Skeletal muscle satellite cell (primary cell): ENCODE measurements around the gene ARID1B.

Experiments used
- H3K27me3 ChIP-seq: 2 replicates; pipeline ENCODE4 v1.7.0; 2013; ENCODE audit warnings: low read length; ENCODE audit not compliant: control insufficient read depth, insufficient read depth
- H3K36me3 ChIP-seq: 2 replicates; pipeline ENCODE4 v1.7.0; 2013; ENCODE audit warnings: mild to moderate bottlenecking, control low read depth, low read length; ENCODE audit not compliant: insufficient read depth
- H3K4me1 ChIP-seq: 2 replicates; pipeline ENCODE4 v1.7.0; 2013; ENCODE audit warnings: low read length; ENCODE audit not compliant: control insufficient read depth, insufficient read depth
- H3K4me2 ChIP-seq: 2 replicates; pipeline ENCODE4 v1.7.0; 2013; ENCODE audit warnings: mild to moderate bottlenecking, low read length
- H3K4me3 ChIP-seq: 2 replicates; pipeline ENCODE4 v1.7.0; 2013; ENCODE audit warnings: low read length
- H3K9ac ChIP-seq: 2 replicates; pipeline ENCODE4 v1.7.0; 2013; ENCODE audit warnings: mild to moderate bottlenecking, low read depth, low read length, moderate library complexity
- H3K9me3 ChIP-seq: replicated peaks from 2 replicates; pipeline ENCODE4 v1.7.0; 2013; ENCODE audit warnings: mild to moderate bottlenecking, control low read depth, low read length

The ARID1B gene

GRCh38 chr6:157221049-157221816, 444.1 kb downstream of the ARID1B start:
- H3K36me3 ChIP-seq, result no peaks in the 10 kb centered on the region
- H3K9me3 ChIP-seq, result no peaks in the 10 kb centered on the region
- peaks cover 37% of the 10 kb centered on the region for H3K4me1 ChIP-seq
- H3K27me3 ChIP-seq, result no peaks in the 10 kb centered on the region
- peak overlapping the region; percentile 71 for H3K9ac ChIP-seq
- H3K4me2 ChIP-seq, result peak overlapping the region; percentile 80
- peak overlapping the region; percentile 68 for H3K4me3 ChIP-seq

- Histone ChIP-seq H3K4me2 (peak overlapping the region; percentile 80), H3K4me1 (peaks cover 37% of the 10 kb centered on the region), H3K36me3 (no peaks in the 10 kb centered on the region), H3K27me3 (no peaks in the 10 kb centered on the region), H3K9ac (no peak overlapping the region), H3K9me3 (no peaks in the 10 kb centered on the region), H3K4me3 (peak overlapping the region; percentile 68)
Observed at GRCh38 chr6:157221817-157222175, 444.6 kb downstream of the ARID1B start.

GRCh38 chr6:157222201-157222981, 445.2 kb downstream of the ARID1B start:
- Histone ChIP-seq H3K4me3 (no peak overlapping the region), H3K9me3 (no peaks in the 10 kb centered on the region), H3K4me1 (peaks cover 37% of the 10 kb centered on the region), H3K9ac (no peak overlapping the region), H3K36me3 (no peaks in the 10 kb centered on the region), H3K4me2 (no peak overlapping the region), H3K27me3 (no peaks in the 10 kb centered on the region)

GRCh38 chr6:157223021-157223430, 445.8 kb downstream of the ARID1B start:
- H3K9ac ChIP-seq, result no peak overlapping the region
- H3K4me3 ChIP-seq, result no peak overlapping the region

GRCh38 chr6:157223511-157223910, 446.3 kb downstream of the ARID1B start:
- Histone ChIP-seq H3K4me2 (no peak overlapping the region), H3K27me3 (no peaks in the 10 kb centered on the region), H3K9ac (no peak overlapping the region), H3K4me3 (no peak overlapping the region), H3K4me1 (peaks cover 37% of the 10 kb centered on the region), H3K9me3 (no peaks in the 10 kb centered on the region), H3K36me3 (no peaks in the 10 kb centered on the region)

More at GRCh38 chr6:157223021-157223430, 445.8 kb downstream of the ARID1B start:
- no peaks in the 10 kb centered on the region for H3K36me3 ChIP-seq
- no peaks in the 10 kb centered on the region for H3K9me3 ChIP-seq
- no peak overlapping the region for H3K4me2 ChIP-seq
- no peaks in the 10 kb centered on the region for H3K27me3 ChIP-seq
- H3K4me1 ChIP-seq, result peaks cover 37% of the 10 kb centered on the region

GRCh38 chr6:157224178-157224950, 447.2 kb downstream of the ARID1B start:
- Histone ChIP-seq H3K4me2 (no peak overlapping the region), H3K36me3 (no peaks in the 10 kb centered on the region), H3K4me1 (peaks cover 31% of the 10 kb centered on the region), H3K9me3 (no peaks in the 10 kb centered on the region), H3K9ac (no peak overlapping the region), H3K27me3 (no peaks in the 10 kb centered on the region), H3K4me3 (no peak overlapping the region)

- H3K9ac ChIP-seq, result no peak overlapping the region
- no peaks in the 10 kb centered on the region for H3K9me3 ChIP-seq
- no peak overlapping the region for H3K4me2 ChIP-seq
- H3K27me3 ChIP-seq, result no peaks in the 10 kb centered on the region
- H3K36me3 ChIP-seq, result no peaks in the 10 kb centered on the region
- H3K4me1 ChIP-seq, result peaks cover 24% of the 10 kb centered on the region
- no peak overlapping the region for H3K4me3 ChIP-seq
Observed at GRCh38 chr6:157224951-157225574, 447.9 kb downstream of the ARID1B start.

- H3K9ac ChIP-seq, result no peak overlapping the region
- peaks cover 18% of the 10 kb centered on the region for H3K4me1 ChIP-seq
- H3K36me3 ChIP-seq, result no peaks in the 10 kb centered on the region
- H3K4me2 ChIP-seq, result no peak overlapping the region
- H3K4me3 ChIP-seq, result no peak overlapping the region
- no peaks in the 10 kb centered on the region for H3K27me3 ChIP-seq
- no peaks in the 10 kb centered on the region for H3K9me3 ChIP-seq
Observed at GRCh38 chr6:157225575-157225995, 448.4 kb downstream of the ARID1B start.

GRCh38 chr6:157226026-157226625, 448.9 kb downstream of the ARID1B start:
- no peaks in the 10 kb centered on the region for H3K9me3 ChIP-seq
- no peak overlapping the region for H3K4me2 ChIP-seq
- peaks cover 13% of the 10 kb centered on the region for H3K4me1 ChIP-seq
- no peak overlapping the region for H3K4me3 ChIP-seq
- no peak overlapping the region for H3K9ac ChIP-seq
- no peaks in the 10 kb centered on the region for H3K27me3 ChIP-seq
- no peaks in the 10 kb centered on the region for H3K36me3 ChIP-seq

GRCh38 chr6:157226761-157227160, 449.6 kb downstream of the ARID1B start:
- Histone ChIP-seq H3K9ac (no peak overlapping the region), H3K4me3 (no peak overlapping the region), H3K36me3 (no peaks in the 10 kb centered on the region), H3K4me1 (peaks cover 8% of the 10 kb centered on the region), H3K9me3 (no peaks in the 10 kb centered on the region), H3K4me2 (no peak overlapping the region), H3K27me3 (no peaks in the 10 kb centered on the region)
